IPS-18a (cell line): ENCODE data around the gene CDH12.

ENCODE experiments used
- H3K27ac ChIP-seq: one replicate; pipeline ENCODE4 v1.5.1; 2013; ENCODE audit warnings: low read length
- H3K27me3 ChIP-seq: one replicate; pipeline ENCODE4 v1.6.1; 2013; ENCODE audit warnings: mild to moderate bottlenecking, low read length; ENCODE audit not compliant: control insufficient read depth, insufficient read depth
- H3K36me3 ChIP-seq: one replicate; pipeline ENCODE4 v1.6.1; 2013; ENCODE audit warnings: low read depth, low read length; ENCODE audit not compliant: control insufficient read depth
- H3K4me1 ChIP-seq: one replicate; pipeline ENCODE4 v1.6.1; 2013; ENCODE audit warnings: low read depth, low read length; ENCODE audit not compliant: control insufficient read depth
- H3K4me3 ChIP-seq: one replicate; pipeline ENCODE4 v1.5.1; 2013; ENCODE audit warnings: low read length
- H3K9ac ChIP-seq: one replicate; pipeline ENCODE4 v1.6.1; 2013; ENCODE audit warnings: mild to moderate bottlenecking, low read length, moderate library complexity
- H3K9me3 ChIP-seq: one replicate; pipeline ENCODE4 v1.6.1; 2013; ENCODE audit warnings: low read depth, low read length; ENCODE audit not compliant: control insufficient read depth

The CDH12 gene

GRCh38 chr5:22757776-22758175 lies 95.4 kb downstream of the CDH12 start:
- Histone ChIP-seq H3K27me3 (no peaks in the 10 kb centered on the region), H3K36me3 (no peaks in the 10 kb centered on the region), H3K9me3 (no peaks in the 10 kb centered on the region), H3K4me3 (no peak overlapping the region), H3K9ac (no peak overlapping the region), H3K4me1 (no peaks in the 10 kb centered on the region), H3K27ac (no peak overlapping the region)

DNA sequence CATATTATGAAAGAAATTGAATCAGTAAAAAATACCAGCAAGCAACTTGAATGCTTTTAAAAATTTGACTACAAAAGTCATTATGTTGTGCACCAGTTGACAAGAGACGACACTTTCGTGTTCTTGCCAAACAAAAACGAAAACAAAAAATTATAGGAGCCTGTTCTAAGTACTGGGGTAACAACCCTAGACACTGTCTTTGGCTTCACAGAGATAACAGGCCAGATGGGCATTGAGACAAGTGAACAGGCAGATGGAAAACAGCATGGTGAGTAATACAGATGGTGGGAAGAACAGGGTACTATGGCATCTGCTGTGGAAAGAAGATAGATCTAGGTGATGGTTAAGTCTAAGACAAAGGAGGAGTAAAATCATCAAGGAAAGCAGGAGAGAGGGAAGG lies 99.0 kb downstream of the CDH12 start:
- H3K9ac ChIP-seq, result no peak overlapping the region
- no peaks in the 10 kb centered on the region for H3K36me3 ChIP-seq
- no peaks in the 10 kb centered on the region for H3K27me3 ChIP-seq
- H3K4me1 ChIP-seq, result no peaks in the 10 kb centered on the region
- no peak overlapping the region for H3K27ac ChIP-seq
- H3K9me3 ChIP-seq, result no peaks in the 10 kb centered on the region
- H3K4me3 ChIP-seq, result no peak overlapping the region

GRCh38 chr5:22751536-22751935 lies 101.6 kb downstream of the CDH12 start:
- Histone ChIP-seq H3K9ac (no peak overlapping the region), H3K9me3 (no peaks in the 10 kb centered on the region), H3K4me3 (no peak overlapping the region), H3K4me1 (no peaks in the 10 kb centered on the region), H3K27ac (no peak overlapping the region), H3K36me3 (no peaks in the 10 kb centered on the region), H3K27me3 (no peaks in the 10 kb centered on the region)

GRCh38 chr5:22736443-22737003 lies 116.6 kb downstream of the CDH12 start:
- Histone ChIP-seq H3K36me3 (no peaks in the 10 kb centered on the region), H3K4me3 (no peak overlapping the region), H3K27me3 (no peaks in the 10 kb centered on the region), H3K9ac (no peak overlapping the region), H3K27ac (no peak overlapping the region), H3K9me3 (no peaks in the 10 kb centered on the region), H3K4me1 (no peaks in the 10 kb centered on the region)

GRCh38 chr5:22734907-22735306 lies 118.2 kb downstream of the CDH12 start:
- no peak overlapping the region for H3K27ac ChIP-seq
- no peaks in the 10 kb centered on the region for H3K36me3 ChIP-seq
- H3K27me3 ChIP-seq, result no peaks in the 10 kb centered on the region
- no peaks in the 10 kb centered on the region for H3K9me3 ChIP-seq
- H3K4me3 ChIP-seq, result no peak overlapping the region
- no peaks in the 10 kb centered on the region for H3K4me1 ChIP-seq
- no peak overlapping the region for H3K9ac ChIP-seq

DNA sequence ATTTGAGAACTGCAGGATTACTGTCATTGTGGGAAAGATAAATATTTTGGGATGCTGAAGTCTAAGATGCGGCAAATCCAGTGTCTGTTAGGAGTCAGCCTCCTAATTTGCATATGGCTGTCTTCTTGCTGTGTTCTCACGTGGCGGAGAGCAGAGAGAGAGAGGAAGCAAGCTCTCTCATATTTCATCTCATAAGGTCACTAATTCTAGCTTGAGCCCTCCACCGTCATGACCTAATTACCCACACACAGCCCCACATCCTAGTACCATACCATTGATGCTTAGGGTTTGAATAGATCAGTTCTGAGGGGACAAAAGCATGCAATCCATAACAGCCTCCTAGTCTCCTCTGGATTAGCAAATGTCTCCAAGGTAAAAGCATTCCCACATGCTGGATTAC lies 124.5 kb downstream of the CDH12 start:
- H3K4me3 ChIP-seq, result no peak overlapping the region
- no peaks in the 10 kb centered on the region for H3K4me1 ChIP-seq
- H3K9ac ChIP-seq, result no peak overlapping the region
- H3K9me3 ChIP-seq, result no peaks in the 10 kb centered on the region
- H3K36me3 ChIP-seq, result no peaks in the 10 kb centered on the region
- no peaks in the 10 kb centered on the region for H3K27me3 ChIP-seq
- no peak overlapping the region for H3K27ac ChIP-seq

- H3K4me1 ChIP-seq, result no peaks in the 10 kb centered on the region
- H3K9me3 ChIP-seq, result no peaks in the 10 kb centered on the region
- no peak overlapping the region for H3K27ac ChIP-seq
- no peaks in the 10 kb centered on the region for H3K27me3 ChIP-seq
- H3K9ac ChIP-seq, result no peak overlapping the region
- no peak overlapping the region for H3K4me3 ChIP-seq
- H3K36me3 ChIP-seq, result no peaks in the 10 kb centered on the region
These were observed 130.7 kb downstream of the CDH12 start for GRCh38 chr5:22722491-22722890.

DNA sequence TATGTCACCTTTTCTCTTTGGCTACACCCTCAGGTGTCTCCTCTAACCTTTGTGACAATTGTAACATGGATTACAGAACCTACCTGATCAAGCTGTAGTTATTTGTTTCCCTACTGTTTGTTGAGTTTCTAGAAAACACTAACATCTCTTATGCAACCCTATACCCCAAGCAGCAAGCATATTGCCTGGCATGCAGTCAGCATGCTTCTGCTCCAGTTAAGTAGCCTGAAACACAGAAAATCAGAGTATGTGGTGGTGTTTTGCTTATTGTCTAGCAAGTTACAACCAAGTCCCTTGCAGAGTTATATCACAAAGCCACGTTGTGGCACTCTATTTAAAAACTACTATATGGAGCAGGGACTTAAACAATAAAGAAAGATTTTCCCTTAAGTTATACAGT lies 131.1 kb downstream of the CDH12 start:
- H3K36me3 ChIP-seq, result no peaks in the 10 kb centered on the region
- no peak overlapping the region for H3K9ac ChIP-seq
- no peak overlapping the region for H3K27ac ChIP-seq
- no peaks in the 10 kb centered on the region for H3K9me3 ChIP-seq
- H3K4me3 ChIP-seq, result no peak overlapping the region
- no peaks in the 10 kb centered on the region for H3K27me3 ChIP-seq
- no peaks in the 10 kb centered on the region for H3K4me1 ChIP-seq

- no peak overlapping the region for H3K9ac ChIP-seq
- no peak overlapping the region for H3K27ac ChIP-seq
- no peaks in the 10 kb centered on the region for H3K4me1 ChIP-seq
- H3K9me3 ChIP-seq, result no peaks in the 10 kb centered on the region
- no peaks in the 10 kb centered on the region for H3K27me3 ChIP-seq
- no peak overlapping the region for H3K4me3 ChIP-seq
- no peaks in the 10 kb centered on the region for H3K36me3 ChIP-seq
These were observed 133.3 kb downstream of the CDH12 start for GRCh38 chr5:22719842-22720241.

DNA sequence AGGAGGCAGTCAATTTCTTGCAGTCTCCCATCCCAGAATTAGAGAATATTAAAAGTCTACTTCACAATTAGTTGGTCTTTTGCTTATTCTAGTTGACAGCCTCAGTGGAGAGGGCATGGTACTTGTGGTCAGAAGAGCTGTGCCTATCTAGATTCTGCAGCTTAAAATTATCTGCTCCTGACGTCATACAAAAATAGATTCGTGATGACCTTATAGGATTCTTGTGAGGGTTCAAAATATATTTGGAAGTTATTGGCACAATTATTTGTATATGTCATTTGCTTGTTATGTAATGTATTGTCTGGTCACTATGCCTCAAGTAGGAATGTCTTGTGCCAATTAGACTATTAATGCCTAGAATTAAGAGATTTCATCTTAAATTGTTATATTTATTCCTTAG lies 142.5 kb downstream of the CDH12 start:
- H3K9me3 ChIP-seq, result no peaks in the 10 kb centered on the region
- no peak overlapping the region for H3K9ac ChIP-seq

DNA sequence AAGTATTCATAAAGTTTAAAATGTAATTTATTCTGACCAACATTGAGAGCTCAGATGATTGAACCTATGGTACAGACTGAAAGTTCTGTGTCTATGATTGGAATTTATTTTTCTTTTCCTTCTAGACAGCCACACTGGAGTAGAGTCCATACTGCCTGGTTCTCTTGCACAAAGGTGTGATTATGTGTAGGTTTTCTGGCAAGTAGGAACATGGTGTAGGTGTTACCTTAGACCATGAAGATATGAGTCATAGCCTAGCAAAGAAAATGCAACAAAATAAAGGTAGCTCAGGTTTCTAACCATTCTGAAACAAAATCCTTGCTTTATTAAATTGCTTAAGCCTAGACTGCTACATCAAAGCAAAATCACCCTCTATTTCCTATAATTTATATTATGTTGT lies 143.4 kb downstream of the CDH12 start:
- Histone ChIP-seq H3K9ac (no peak overlapping the region), H3K27ac (no peak overlapping the region), H3K36me3 (no peaks in the 10 kb centered on the region)

More for the DNA sequence above, 142.5 kb downstream of the CDH12 start:
- no peak overlapping the region for H3K4me3 ChIP-seq
- no peaks in the 10 kb centered on the region for H3K36me3 ChIP-seq
- no peak overlapping the region for H3K27ac ChIP-seq
- no peaks in the 10 kb centered on the region for H3K27me3 ChIP-seq
- H3K4me1 ChIP-seq, result no peaks in the 10 kb centered on the region

DNA sequence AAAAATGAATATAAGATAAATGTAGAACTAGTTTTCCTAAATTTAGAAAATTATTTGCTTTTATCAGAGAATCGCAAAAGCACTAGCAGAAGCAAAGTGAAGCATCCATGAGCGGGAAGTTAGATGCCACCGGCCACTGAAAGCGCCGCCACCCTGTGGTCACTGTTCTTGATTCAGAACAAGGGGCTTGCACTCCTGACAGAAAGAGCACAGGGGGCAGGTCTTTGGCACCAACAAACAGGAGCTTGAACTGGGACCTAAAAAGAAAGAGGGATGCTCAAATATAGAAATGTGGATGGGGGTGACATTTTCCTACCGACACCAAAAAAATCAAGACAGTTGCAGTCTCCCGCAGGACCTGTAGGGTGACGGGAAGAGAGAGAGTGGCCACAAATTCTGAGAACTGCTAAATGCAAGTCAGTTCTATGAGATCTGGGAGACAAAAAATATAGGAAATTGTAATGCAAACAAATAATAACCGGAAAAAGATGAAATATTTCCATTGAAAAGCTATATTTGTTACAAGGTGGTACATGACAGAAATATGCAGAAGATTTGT lies 144.3 kb downstream of the CDH12 start:
- H3K9me3 ChIP-seq, result no peaks in the 10 kb centered on the region
- H3K4me3 ChIP-seq, result no peak overlapping the region
- no peak overlapping the region for H3K27ac ChIP-seq
- H3K4me1 ChIP-seq, result no peaks in the 10 kb centered on the region
- H3K27me3 ChIP-seq, result no peaks in the 10 kb centered on the region
- no peaks in the 10 kb centered on the region for H3K36me3 ChIP-seq
- H3K9ac ChIP-seq, result no peak overlapping the region

More for the DNA sequence above, 143.4 kb downstream of the CDH12 start:
- Histone ChIP-seq H3K9me3 (no peaks in the 10 kb centered on the region), H3K4me3 (no peak overlapping the region), H3K27me3 (no peaks in the 10 kb centered on the region), H3K4me1 (no peaks in the 10 kb centered on the region)
